HG03097 (cell line): ENCODE data around the gene ITGA8.
"Not testable (repeated sequence)": the region's sequence is repeated elsewhere in the genome, so short reads cannot be mapped to it uniquely, and the experiment has no call there.

Experiments
- ATAC-seq: cut with Tn5 transposase; IDR thresholded peaks from one replicate; pipeline ENCODE4 v1.9.1; 2021; ENCODE audit not compliant: unreplicated experiment, low FRiP score

The ITGA8 gene

DNA sequence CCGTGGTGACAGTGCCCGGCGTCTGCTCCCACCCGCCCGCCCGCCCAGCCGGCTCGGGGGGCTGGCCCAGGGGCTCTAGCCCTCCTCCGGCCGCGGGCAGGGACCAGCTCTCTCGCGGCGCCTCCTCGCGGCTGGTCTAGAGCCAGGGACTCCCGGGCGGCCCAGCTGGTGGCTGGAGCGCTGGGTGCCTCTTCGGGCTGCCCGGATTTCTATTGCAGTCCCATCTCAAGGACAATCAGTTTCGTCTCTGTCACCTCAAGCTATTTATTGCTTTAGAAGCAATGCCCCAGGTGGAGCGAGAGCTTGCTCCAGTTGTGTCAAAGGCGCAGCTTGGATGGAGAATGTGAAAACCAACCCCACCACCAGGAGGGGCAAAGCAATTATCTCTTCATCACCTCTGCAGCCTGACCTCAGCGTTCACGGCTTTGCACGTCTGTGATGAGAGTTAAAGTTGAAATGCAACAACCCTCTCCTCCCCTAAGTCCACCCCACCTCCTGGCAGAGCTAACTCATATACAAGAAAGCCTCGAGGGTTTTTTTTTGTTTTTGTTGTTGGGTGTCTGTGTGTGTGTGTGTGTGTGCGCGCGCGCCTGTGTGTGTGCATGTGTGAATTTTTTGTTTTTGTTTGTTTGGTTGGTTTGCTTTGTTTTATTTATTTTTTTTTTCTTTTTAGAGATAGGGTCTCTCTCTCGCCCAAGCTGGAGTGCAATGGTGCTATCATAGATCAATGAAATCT lies at the start of gene ITGA8:
Gene ITGA8, minus strand, starts transcription at position 24 of the 736 bp plus-strand sequence. CDS start 151 bp downstream, outside the sequence.
- ATAC-seq: no peak

DNA sequence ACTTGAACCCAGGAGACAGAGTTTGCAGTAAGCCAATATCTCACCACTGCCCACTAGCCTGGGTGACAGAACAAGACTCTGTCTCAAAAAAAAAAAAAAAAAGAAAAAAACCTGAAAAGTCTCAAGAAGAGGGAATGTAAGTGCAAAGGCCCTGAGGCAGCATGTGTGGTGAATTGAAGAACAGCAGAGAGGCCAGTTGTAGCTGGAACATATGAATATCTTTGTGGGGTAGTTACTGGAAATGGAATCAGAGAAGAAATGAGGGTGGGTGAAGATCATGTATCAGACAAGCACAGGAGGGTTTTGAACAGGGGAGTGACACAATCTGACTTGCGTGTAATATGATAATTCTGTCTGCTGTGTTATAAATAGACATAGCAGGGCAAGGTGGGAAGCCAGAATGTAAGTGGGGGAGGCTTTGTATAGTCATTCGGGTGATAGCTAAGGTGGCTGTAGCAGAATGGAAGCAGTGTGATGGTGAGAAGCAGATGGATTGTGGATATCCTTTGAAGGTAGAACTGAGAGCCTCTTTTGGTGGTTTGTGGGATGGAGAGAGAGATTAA lies 45.3 kb upstream of the ITGA8 start:
- no peak for ATAC-seq

DNA sequence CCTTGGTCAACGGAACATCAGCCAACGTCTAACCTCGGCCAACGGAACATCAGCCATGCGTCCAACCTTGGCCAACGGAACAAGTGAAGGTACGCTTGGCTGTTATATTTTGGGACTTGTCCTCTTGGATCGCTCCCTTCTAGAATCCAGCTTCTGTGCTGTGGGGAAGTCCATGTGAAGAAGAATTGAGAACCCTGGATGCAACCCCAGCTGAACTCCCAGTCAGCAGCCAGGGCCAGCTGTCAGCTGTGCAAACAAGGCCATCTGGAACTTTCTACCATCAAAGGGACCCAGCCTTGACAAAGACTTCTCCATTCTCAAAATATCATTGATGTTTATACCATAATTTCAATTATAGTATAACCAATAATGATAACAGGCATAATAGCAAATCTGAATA lies 43.3 kb upstream of the ITGA8 start:
- no peak for ATAC-seq

DNA sequence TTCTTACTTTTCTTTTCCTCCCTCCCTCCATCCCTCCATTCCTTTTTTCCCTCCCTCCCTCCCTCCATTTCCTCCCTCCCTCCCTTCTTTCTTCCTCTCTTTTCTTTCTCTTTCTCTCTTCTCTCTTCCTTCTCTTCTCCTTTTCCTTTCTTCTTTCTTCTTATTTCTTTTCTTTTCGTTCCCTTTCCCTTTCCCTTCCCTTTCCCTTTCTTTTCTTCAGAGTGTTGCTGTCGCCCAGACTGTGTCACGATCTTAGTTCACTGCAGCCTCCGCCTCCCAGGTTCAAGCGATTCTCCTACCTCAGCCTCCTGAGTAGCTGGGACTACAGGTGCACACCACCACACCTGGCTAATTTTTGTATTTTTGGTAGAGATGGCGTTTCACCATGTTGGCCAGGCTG lies 42.5 kb upstream of the ITGA8 start:
- ATAC-seq: not testable (repeated sequence)

GRCh38 chr10:15761224-15761623 lies 41.5 kb upstream of the ITGA8 start:
- ATAC-seq: not testable (repeated sequence)

DNA sequence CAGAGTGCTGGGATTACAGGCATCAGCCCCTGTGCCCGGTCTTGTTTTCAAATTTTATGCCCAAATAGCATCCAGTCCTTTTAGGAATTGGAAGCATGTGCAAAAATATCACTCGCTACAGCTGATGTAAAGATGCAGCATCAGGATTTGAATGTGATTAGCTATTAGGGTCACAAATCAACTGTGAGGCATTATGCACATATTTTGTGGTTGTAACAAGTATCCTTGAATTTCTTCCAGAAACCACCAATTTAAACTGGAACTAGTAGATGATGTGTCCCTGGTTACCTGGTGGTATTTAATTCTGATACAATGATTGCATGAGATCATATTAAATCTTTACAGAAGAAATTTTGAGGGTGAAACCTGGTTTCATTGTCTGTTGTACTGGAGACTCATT lies 41.0 kb upstream of the ITGA8 start:
- no peak for ATAC-seq

GRCh38 chr10:15759265-15759664 lies 39.5 kb upstream of the ITGA8 start:
- no peak for ATAC-seq

- ATAC-seq: no peak
Observed at GRCh38 chr10:15758618-15759017, 38.9 kb upstream of the ITGA8 start.

DNA sequence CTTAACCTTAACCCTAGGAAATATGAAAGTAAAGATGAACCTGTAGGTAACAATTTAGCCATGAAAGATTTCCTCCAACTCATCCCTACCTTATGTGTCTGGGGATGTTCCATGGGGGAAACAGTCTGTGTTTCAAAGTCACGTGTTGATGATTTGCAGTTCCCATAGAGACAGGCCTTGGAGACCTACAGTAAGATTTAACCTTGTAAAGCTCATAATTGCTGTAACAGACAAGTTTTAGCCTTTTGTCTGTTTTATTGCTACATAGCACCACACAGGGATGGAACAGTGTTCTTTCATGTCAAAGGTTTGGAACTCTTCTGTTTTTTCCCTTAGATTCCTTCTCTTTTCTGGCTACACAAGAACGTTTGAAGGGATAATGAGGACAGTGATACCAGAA lies 35.2 kb upstream of the ITGA8 start:
- no peak for ATAC-seq

GRCh38 chr10:15751046-15751445 lies 31.3 kb upstream of the ITGA8 start:
- ATAC-seq: no peak

DNA sequence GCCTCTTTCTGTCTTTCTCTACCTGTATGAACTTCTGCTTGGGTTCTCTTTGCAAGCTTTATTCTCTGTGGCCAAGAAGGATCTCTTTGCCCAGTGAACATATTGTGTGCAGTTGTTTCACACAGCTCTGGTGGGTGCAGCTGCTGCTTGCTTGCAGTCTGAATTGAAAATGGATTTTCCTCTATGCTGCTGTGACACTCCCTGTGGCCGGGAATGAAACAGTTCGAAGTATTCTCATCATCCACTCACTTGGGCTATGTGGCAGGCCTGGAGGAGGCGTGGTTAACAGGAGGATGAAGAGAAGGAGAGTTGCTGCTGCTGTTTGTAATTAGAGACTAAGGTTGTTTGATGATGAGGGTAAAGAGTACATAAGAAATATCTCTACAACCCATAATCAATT lies 28.4 kb upstream of the ITGA8 start:
- ATAC-seq: no peak

GRCh38 chr10:15747632-15748031 lies 27.9 kb upstream of the ITGA8 start:
- ATAC-seq: no peak

- ATAC-seq: no peak
Observed at GRCh38 chr10:15745751-15746150, 26.0 kb upstream of the ITGA8 start.

- ATAC-seq: no peak
Observed at GRCh38 chr10:15744217-15744865, 24.6 kb upstream of the ITGA8 start.

GRCh38 chr10:15743443-15743842 lies 23.7 kb upstream of the ITGA8 start:
- ATAC-seq: no peak

DNA sequence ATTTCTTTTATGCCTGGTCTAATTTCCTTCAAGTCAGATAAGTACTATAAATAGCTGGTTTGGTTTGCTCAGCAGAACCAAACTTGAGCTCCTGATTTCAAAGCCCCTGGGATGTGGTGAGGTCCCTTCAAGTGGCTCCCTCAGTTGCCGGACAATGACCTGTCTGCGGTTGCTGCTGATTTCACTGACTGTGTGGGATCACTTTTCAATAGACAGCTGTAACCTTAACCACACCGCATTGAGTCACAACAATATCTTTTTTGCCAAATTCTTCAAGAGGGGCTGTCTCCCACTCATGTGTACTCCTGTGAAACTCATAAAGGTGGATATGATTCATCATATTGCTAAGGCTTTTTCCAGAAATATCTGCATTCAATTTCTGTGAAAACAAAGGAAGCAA lies 23.1 kb upstream of the ITGA8 start:
- no peak for ATAC-seq

- no peak for ATAC-seq
Observed at GRCh38 chr10:15742102-15742501, 22.4 kb upstream of the ITGA8 start.

- ATAC-seq: no peak
Observed at GRCh38 chr10:15741581-15741980, 21.9 kb upstream of the ITGA8 start.

DNA sequence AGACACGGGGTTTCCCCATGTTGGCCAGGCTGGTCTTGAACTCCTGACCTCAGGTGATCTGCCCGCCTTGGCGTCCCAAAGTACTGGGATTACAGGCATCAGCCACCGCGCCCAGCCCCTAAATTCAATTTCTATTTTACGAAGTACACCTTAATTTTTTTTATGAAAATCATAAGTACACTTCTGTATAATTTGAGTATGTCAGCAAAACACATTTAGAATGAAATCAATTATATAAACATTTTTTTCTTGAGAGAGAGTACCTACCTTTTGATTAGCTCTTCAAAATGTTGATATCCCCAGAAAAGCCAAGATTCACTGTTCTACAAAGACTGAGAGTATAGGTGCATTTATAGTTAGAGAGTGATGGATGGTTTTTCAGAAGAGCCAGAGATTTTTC lies 20.5 kb upstream of the ITGA8 start:
- ATAC-seq: no peak

DNA sequence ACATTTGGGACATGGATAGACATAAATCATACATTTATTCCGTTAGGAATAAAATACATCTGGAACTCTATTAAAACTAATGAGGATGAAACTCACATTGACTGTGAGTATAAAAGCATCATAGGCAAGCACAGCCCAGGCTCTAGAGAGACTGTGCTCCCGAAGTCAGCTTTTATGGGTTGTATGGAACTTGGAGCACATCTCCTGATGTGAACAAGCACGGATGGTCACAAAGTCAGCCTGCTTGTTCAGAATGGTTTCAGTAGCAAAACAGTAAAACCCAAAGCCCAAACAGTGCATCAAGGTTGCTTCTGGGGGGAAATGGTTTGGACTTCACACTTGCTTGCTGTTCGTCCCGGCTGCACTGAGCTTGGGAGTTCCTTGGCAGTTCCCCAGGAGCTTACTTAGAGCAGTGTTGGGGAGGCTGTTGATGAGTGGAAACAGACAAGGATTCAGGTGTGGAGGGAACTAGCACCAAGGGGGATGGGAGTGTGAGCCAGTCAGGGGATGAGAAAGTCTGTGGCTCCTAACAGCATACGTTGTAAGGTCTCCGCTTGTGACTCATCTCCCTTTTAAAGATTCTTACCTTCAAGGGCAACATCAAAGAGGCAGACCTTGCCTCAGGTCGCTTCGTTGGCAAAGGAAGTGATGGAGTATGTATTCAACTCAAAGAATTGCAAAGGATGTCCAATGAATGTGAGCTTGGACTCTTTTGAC lies 19.7 kb upstream of the ITGA8 start:
- no peak for ATAC-seq

- ATAC-seq: no peak
Observed at GRCh38 chr10:15738270-15738925, 18.7 kb upstream of the ITGA8 start.
